Endothelial cell of umbilical vein (primary cell): Measurements from ENCODE around the gene AFP.

Experiments used
- EZH2 ChIP-seq: IDR thresholded peaks from 2 replicates; pipeline ENCODE4 v1.6.1; 2012; ENCODE audit warnings: borderline replicate concordance, low read depth, mild to moderate bottlenecking, moderate library complexity, low read length, inconsistent platforms; ENCODE audit not compliant: severe bottlenecking
- JUN ChIP-seq: IDR thresholded peaks from 2 replicates; pipeline ENCODE4 v1.6.1; 2011; ENCODE audit warnings: borderline replicate concordance, low read depth; ENCODE audit not compliant: insufficient read length, insufficient read depth
- POLR2A ChIP-seq: IDR thresholded peaks from 2 replicates; pipeline ENCODE4 v1.6.1; 2012; ENCODE audit warnings: low read depth, mild to moderate bottlenecking, control low read depth, low read length
- POLR2AphosphoS5 ChIP-seq: IDR thresholded peaks from 2 replicates; pipeline ENCODE4 v1.6.1; 2012; ENCODE audit warnings: low read depth, mild to moderate bottlenecking, control low read depth, low read length, moderate library complexity; ENCODE audit not compliant: insufficient read depth

GRCh38 chr4:73505567-73505966, 69.5 kb downstream of the AFP start:
- TF ChIP-seq POLR2A = no peak
- TF ChIP-seq JUN = no peak
- no peak for TF ChIP-seq EZH2
- no peak for TF ChIP-seq POLR2AphosphoS5
